Measurements from ENCODE around the gene ACOXL. TPM values are rescaled to one million over a fixed set of nuclear protein-coding genes. Genes with fewer than 3 reads are reported as not detected.

Gene ACOXL
- total RNA-seq, 1 donor from 2014 or later: 0.23 TPM

DNA sequence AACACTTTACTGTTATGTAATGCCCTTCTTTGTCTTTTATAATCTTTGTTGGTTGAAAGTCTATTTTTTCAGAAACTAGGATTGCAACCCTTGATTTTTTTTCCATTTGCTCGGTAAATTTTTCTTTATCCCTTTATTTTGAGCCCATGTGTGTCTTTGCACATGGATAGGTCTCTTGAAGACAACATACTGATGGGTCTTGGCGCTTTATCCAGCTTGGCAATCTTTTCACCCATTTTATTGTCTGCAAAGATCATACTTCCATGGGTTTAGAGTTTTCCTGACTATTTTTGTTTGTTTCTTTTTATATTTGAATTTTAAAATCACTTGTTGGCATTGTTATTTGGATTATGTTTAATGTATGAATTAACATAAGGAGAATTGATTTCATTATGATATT, 27.0 kb downstream of the ACOXL start:
- peaks cover 2% of the 10 kb centered on the region for H3K36me3 Mint-ChIP-seq (ENCODE audit: low read depth, unreplicated experiment)

DNA sequence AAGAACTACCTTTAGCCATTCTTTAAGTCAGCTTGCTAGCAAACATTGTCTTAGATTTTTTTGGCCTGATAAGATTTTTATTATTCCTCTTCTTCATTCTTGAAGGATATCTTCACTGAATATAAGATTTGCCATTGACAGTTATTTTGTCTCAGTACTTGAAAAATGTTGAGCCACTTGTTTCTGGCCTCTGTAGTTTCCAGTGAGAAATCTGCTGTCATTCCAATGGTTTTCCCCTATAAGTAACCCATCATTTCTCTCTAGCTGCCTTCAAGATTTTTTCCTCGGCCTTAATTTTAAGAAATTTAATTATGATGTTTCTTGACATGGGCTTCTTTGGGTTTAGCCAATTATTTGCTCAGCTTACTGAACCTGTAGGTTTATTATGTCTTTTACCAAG, 32.6 kb downstream of the ACOXL start:
- peaks cover 12% of the 10 kb centered on the region for H3K27me3 Mint-ChIP-seq (ENCODE audit: low read depth, unreplicated experiment)
- Histone ChIP-seq H4K20me1 (ENCODE audit: insufficient read depth, low read length) (no peaks in the 10 kb centered on the region), H3K79me2 (ENCODE audit: insufficient read depth, low read length) (no peaks in the 10 kb centered on the region), H3K36me3 (ENCODE audit: insufficient read depth, low read length) (no peaks in the 10 kb centered on the region), H3K9ac (ENCODE audit: low read length) (no peak overlapping the region), H3K9me3 (ENCODE audit: insufficient read depth, low read depth, low read length) (peaks cover 2% of the 10 kb centered on the region), H3K4me3 (ENCODE audit: insufficient read depth, low read depth, low read length) (no peak overlapping the region), H2AFZ (ENCODE audit: low read depth, low read length) (no peak overlapping the region), H3K27me3 (ENCODE audit: insufficient read depth, low read length) (peaks cover 11% of the 10 kb centered on the region), H3K4me2 (ENCODE audit: low read length) (no peak overlapping the region), H3K4me1 (ENCODE audit: insufficient read depth, low read length) (no peaks in the 10 kb centered on the region), H3K27ac (ENCODE audit: low read depth, low read length) (no peak overlapping the region)
- no peaks in the 10 kb centered on the region for H3K4me1 Mint-ChIP-seq (ENCODE audit: low read depth, unreplicated experiment)
- DNase-seq (ENCODE audit: low read depth) (no peak), FAIRE-seq (no peak)
- TF ChIP-seq, protein P1, sequence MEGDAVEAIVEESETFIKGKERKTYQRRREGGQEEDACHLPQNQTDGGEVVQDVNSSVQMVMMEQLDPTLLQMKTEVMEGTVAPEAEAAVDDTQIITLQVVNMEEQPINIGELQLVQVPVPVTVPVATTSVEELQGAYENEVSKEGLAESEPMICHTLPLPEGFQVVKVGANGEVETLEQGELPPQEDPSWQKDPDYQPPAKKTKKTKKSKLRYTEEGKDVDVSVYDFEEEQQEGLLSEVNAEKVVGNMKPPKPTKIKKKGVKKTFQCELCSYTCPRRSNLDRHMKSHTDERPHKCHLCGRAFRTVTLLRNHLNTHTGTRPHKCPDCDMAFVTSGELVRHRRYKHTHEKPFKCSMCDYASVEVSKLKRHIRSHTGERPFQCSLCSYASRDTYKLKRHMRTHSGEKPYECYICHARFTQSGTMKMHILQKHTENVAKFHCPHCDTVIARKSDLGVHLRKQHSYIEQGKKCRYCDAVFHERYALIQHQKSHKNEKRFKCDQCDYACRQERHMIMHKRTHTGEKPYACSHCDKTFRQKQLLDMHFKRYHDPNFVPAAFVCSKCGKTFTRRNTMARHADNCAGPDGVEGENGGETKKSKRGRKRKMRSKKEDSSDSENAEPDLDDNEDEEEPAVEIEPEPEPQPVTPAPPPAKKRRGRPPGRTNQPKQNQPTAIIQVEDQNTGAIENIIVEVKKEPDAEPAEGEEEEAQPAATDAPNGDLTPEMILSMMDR (IDR thresholded peaks at IDR 0.05; ENCODE audit: insufficient read depth, low read depth, low read length): no peak
- TF ChIP-seq EZH2 (IDR thresholded peaks at IDR 0.05; ENCODE audit: insufficient read depth, low read length): no peak
- peaks cover 9% of the 10 kb centered on the region for H3K9me3 Mint-ChIP-seq (ENCODE audit: unreplicated experiment)
- H3K4me3 Mint-ChIP-seq (ENCODE audit: unreplicated experiment): no peak overlapping the region
- no peaks in the 10 kb centered on the region for H3K36me3 Mint-ChIP-seq (ENCODE audit: low read depth, unreplicated experiment)
- H3K27ac Mint-ChIP-seq (ENCODE audit: unreplicated experiment): no peak overlapping the region

More for the DNA sequence above, 27.0 kb downstream of the ACOXL start:
- no peak for DNase-seq (ENCODE audit: low read depth)
- Histone ChIP-seq H4K20me1 (ENCODE audit: insufficient read depth, low read length) (no peaks in the 10 kb centered on the region), H3K9me3 (ENCODE audit: insufficient read depth, low read depth, low read length) (peaks cover 3% of the 10 kb centered on the region), H3K27me3 (ENCODE audit: insufficient read depth, low read length) (no peaks in the 10 kb centered on the region), H3K4me2 (ENCODE audit: low read length) (no peak overlapping the region), H3K79me2 (ENCODE audit: insufficient read depth, low read length) (no peaks in the 10 kb centered on the region), H2AFZ (ENCODE audit: low read depth, low read length) (no peak overlapping the region), H3K4me3 (ENCODE audit: insufficient read depth, low read depth, low read length) (no peak overlapping the region), H3K27ac (ENCODE audit: low read depth, low read length) (no peak overlapping the region), H3K9ac (ENCODE audit: low read length) (no peak overlapping the region), H3K36me3 (ENCODE audit: insufficient read depth, low read length) (no peaks in the 10 kb centered on the region), H3K4me1 (ENCODE audit: insufficient read depth, low read length) (no peaks in the 10 kb centered on the region)
- H3K9me3 Mint-ChIP-seq (ENCODE audit: unreplicated experiment): peaks cover 17% of the 10 kb centered on the region
- peaks cover 6% of the 10 kb centered on the region for H3K27me3 Mint-ChIP-seq (ENCODE audit: low read depth, unreplicated experiment)
- no peak for FAIRE-seq
- no peak for TF ChIP-seq EZH2 (IDR thresholded peaks at IDR 0.05; ENCODE audit: insufficient read depth, low read length)
- TF ChIP-seq, protein P1 (IDR thresholded peaks at IDR 0.05; ENCODE audit: insufficient read depth, low read depth, low read length): no peak
- no peak overlapping the region for H3K4me3 Mint-ChIP-seq (ENCODE audit: unreplicated experiment)
- H3K4me1 Mint-ChIP-seq (ENCODE audit: low read depth, unreplicated experiment): no peaks in the 10 kb centered on the region
- no peak overlapping the region for H3K27ac Mint-ChIP-seq (ENCODE audit: unreplicated experiment)

DNA sequence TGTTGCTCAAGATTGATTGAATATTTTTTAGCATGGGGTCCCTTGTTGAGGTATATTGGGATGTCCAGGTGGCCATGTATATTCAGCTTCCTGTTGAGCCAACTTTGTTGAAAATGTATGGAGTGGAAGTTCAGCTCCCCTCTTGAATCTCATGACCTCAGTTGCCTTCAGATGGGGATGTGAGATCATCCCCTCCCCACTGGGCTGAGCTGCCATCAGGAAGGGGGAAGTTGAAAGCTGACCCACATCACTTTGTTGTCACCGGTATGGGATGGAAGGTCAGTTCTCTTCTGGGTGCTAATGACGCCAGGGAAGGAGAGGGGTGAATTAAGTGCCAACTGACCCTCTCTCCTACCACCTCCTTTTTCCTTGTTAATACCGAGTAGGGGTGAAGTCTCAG, 33.9 kb downstream of the ACOXL start:
- Histone ChIP-seq H3K27ac (ENCODE audit: low read depth, low read length) (no peak overlapping the region), H3K79me2 (ENCODE audit: insufficient read depth, low read length) (no peaks in the 10 kb centered on the region), H3K9me3 (ENCODE audit: insufficient read depth, low read depth, low read length) (peaks cover 2% of the 10 kb centered on the region), H3K4me1 (ENCODE audit: insufficient read depth, low read length) (no peaks in the 10 kb centered on the region), H3K27me3 (ENCODE audit: insufficient read depth, low read length) (peaks cover 22% of the 10 kb centered on the region), H2AFZ (ENCODE audit: low read depth, low read length) (no peak overlapping the region), H4K20me1 (ENCODE audit: insufficient read depth, low read length) (no peaks in the 10 kb centered on the region), H3K36me3 (ENCODE audit: insufficient read depth, low read length) (no peaks in the 10 kb centered on the region), H3K4me2 (ENCODE audit: low read length) (no peak overlapping the region), H3K9ac (ENCODE audit: low read length) (no peak overlapping the region), H3K4me3 (ENCODE audit: insufficient read depth, low read depth, low read length) (no peak overlapping the region)
- H3K27me3 Mint-ChIP-seq (ENCODE audit: low read depth, unreplicated experiment): peaks cover 12% of the 10 kb centered on the region
- TF ChIP-seq, protein P1 (IDR thresholded peaks at IDR 0.05; ENCODE audit: insufficient read depth, low read depth, low read length): no peak
- TF ChIP-seq EZH2 (IDR thresholded peaks at IDR 0.05; ENCODE audit: insufficient read depth, low read length): no peak
- H3K27ac Mint-ChIP-seq (ENCODE audit: unreplicated experiment): no peak overlapping the region
- H3K4me3 Mint-ChIP-seq (ENCODE audit: unreplicated experiment): no peak overlapping the region
- FAIRE-seq: no peak
- H3K9me3 Mint-ChIP-seq (ENCODE audit: unreplicated experiment): peaks cover 5% of the 10 kb centered on the region
- no peaks in the 10 kb centered on the region for H3K36me3 Mint-ChIP-seq (ENCODE audit: low read depth, unreplicated experiment)
- peaks cover 1% of the 10 kb centered on the region for H3K4me1 Mint-ChIP-seq (ENCODE audit: low read depth, unreplicated experiment)
- no peak for DNase-seq (ENCODE audit: low read depth)

Measured in astrocyte (in vitro differentiated cells and primary cell).